Right atrium auricular region (tissue), 2 donors: ENCODE data around the gene TFPT. TPM values are rescaled to one million over a fixed set of nuclear protein-coding genes. Genes with fewer than 3 reads are reported as not detected.

Source experiments
- DNase-seq: peaks from one replicate; pipeline ENCODE4 v3.0.0-alpha.2; 2019; ENCODE audit warnings: low spot score
- H3K27ac ChIP-seq, 2 donors: fragments of 200-600 bp; sonication (generic); 1 replicate in 1 of 2; 2 replicates in 1 of 2; pipeline ENCODE4 v1.5.1; 2016 to 2019
- H3K27me3 ChIP-seq, 2 donors: fragments of 200-600 bp; sonication (generic); one replicate each; pipeline versions ENCODE4 v1.5.1 to v1.6.0; 2017 to 2019
- H3K36me3 ChIP-seq: fragments of 200-600 bp; sonication (generic); one replicate; pipeline ENCODE4 v1.5.1; 2016
- H3K4me1 ChIP-seq, 2 donors: fragments of 200-600 bp; sonication (generic); one replicate each; pipeline versions ENCODE4 v1.5.1 to v1.6.0; 2017 to 2019
- H3K4me3 ChIP-seq, 2 donors: fragments of 200-600 bp; sonication (generic); 1 replicate in 1 of 2; 2 replicates in 1 of 2; pipeline ENCODE4 v1.5.1; 2017 to 2019; ENCODE audit warnings: mild to moderate bottlenecking in 1 of 2, moderate library complexity in 1 of 2
- H3K9me3 ChIP-seq, 2 donors: fragments of 200-600 bp; sonication (generic); one replicate each; pipeline ENCODE4 v1.5.1; 2019
- total RNA-seq, 2 donors: library from RNA; depleted of rRNA; stranded (reverse); fragments of >200 nt; gene quantifications; one replicate each; pipeline ENCODE4 v1.1.0, GENCODE V29; 2016
- TF ChIP-seq, protein P1 (sequence below), 2 donors: fragments of 200-600 bp; sonication (generic); IDR thresholded peaks; one replicate each; pipeline ENCODE4 v1.5.1; 2019; ENCODE audit warnings: antibody characterized with exemption in 2 of 2

The TFPT gene
- total RNA-seq, 2 donors from 2014 or later, result 10.2 to 19.6 TPM

DNA sequence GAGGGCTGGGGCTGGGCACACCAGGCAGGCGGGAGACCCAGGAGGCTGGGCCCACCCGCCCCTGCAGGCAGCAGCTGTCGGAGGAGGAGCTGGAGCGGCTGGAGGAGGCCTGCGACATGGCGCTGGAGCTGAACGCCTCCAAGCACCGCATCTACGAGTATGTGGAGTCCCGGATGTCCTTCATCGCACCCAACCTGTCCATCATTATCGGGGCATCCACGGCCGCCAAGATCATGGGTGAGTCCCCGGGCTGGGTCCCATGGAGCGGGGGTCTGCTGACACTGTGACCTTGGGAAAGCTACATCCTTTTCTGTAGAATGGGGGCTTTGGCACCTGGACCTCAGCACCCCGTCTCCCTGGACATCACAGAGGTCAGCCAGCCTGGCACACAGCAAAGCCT is 8.2 kb upstream of the TFPT start:
- TF ChIP-seq, protein P1, sequence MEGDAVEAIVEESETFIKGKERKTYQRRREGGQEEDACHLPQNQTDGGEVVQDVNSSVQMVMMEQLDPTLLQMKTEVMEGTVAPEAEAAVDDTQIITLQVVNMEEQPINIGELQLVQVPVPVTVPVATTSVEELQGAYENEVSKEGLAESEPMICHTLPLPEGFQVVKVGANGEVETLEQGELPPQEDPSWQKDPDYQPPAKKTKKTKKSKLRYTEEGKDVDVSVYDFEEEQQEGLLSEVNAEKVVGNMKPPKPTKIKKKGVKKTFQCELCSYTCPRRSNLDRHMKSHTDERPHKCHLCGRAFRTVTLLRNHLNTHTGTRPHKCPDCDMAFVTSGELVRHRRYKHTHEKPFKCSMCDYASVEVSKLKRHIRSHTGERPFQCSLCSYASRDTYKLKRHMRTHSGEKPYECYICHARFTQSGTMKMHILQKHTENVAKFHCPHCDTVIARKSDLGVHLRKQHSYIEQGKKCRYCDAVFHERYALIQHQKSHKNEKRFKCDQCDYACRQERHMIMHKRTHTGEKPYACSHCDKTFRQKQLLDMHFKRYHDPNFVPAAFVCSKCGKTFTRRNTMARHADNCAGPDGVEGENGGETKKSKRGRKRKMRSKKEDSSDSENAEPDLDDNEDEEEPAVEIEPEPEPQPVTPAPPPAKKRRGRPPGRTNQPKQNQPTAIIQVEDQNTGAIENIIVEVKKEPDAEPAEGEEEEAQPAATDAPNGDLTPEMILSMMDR (IDR thresholded peaks at IDR 0.05), result no peak
- Histone ChIP-seq H3K36me3 (peaks cover 90% of the 10 kb centered on the region), H3K27me3 (no peaks in the 10 kb centered on the region), H3K4me1 (no peaks in the 10 kb centered on the region), H3K27ac (no peak overlapping the region), H3K9me3 (no peaks in the 10 kb centered on the region), H3K4me3 (no peak overlapping the region)
- DNase-seq, result no peak

DNA sequence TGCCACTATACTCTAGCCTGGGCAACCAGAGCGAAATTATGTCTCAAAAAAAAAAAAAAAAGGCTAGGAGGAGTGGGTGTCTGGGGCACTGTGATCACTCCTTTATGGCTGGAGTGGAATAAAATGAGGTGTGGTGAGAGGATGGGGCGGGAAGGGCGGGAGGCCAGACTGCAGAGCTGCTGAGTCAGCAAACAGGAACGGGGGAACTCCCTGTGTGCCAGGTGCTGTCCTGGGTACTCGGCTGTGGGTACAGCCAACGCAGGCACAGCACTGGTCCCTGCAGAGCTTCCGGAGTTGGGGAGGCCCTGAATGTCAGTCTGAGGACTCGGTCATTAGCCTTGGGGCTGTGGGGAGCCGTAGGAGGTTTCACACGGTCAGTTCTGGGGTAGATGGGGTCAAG is 5.8 kb upstream of the TFPT start:
- no peak for DNase-seq
- Histone ChIP-seq H3K27ac (no peak overlapping the region), H3K36me3 (peaks cover 73% of the 10 kb centered on the region), H3K27me3 (no peaks in the 10 kb centered on the region), H3K4me1 (peaks cover 0 to 9% of the 10 kb centered on the region in 2 donors), H3K9me3 (no peaks in the 10 kb centered on the region), H3K4me3 (no peak overlapping the region)
- TF ChIP-seq, protein P1 (IDR thresholded peaks at IDR 0.05), result no peak

DNA sequence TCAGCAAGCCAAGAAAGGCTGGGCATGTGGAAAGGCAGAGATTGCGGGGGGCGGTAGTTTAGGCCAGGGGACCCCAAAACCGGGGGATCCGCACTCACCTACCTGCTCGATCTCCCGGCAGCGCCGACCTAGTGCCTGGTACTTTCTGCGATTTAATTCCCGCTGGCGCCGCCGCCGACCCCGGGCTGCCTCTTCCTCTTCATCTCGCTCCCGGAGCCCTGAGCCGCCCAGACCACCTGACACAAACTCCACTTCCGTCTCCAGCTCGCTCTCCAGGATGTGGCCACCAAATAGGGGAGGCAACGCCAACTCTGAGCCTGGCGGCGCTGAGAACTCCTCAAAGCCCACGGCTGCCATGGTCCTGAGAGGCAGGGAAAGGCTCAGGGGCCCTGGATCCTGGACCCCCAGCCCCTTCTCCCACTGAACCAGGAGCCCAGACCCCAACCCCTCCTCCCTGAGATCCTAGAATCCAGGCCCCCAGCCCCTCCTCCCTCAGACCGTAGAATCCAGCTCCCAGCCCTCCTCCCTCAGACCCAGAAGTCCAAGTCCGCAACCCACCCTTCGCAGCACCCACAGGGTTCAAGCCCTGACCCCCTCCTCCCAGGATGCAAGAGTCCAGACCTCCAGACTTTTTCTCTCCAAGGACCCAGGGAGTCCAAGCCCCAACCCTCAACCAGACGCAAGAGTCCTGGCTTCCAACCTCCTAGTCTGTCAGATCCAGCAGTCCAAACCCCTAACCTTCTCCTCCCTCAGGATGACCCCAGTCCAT is 933 bp downstream of the TFPT start:
- H3K9me3 ChIP-seq, result no peaks in the 10 kb centered on the region
- peak overlapping the region; percentile 92 for H3K27ac ChIP-seq
- H3K4me3 ChIP-seq, result peak overlapping the region; percentile 62 to 94
- peaks cover 0 to 29% of the 10 kb centered on the region in 2 donors for H3K4me1 ChIP-seq
- TF ChIP-seq, protein P1 (IDR thresholded peaks at IDR 0.05), result no peak
- H3K36me3 ChIP-seq, result peaks cover 26% of the 10 kb centered on the region
- H3K27me3 ChIP-seq, result no peaks in the 10 kb centered on the region
- DNase-seq, result no peak

DNA sequence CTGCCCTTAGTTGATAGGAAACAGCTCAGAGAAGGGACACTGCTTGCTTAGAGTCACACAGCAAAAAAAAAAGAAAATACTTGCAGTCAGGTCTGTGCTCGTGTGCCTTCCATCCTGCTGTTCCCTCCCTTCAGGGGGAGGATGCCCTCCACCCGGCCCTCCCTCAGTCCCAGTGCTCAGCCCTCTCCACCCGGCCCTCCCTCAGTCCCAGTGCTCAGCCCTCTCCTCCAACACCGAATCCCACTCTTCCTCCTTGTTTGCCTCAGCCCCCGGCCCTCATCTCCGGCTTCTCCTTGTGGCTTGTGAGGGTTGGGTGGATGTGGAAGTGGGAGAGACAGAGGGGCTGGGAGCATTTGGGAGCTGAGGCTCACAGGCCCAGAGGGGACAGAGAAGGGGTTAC is 5.8 kb downstream of the TFPT start:
- Histone ChIP-seq H3K27ac (no peak overlapping the region), H3K27me3 (no peaks in the 10 kb centered on the region), H3K36me3 (peaks cover 55% of the 10 kb centered on the region), H3K4me3 (no peak overlapping the region), H3K4me1 (peaks cover 0 to 12% of the 10 kb centered on the region in 2 donors), H3K9me3 (no peaks in the 10 kb centered on the region)
- DNase-seq, result no peak
- TF ChIP-seq, protein P1 (IDR thresholded peaks at IDR 0.05), result no peak

DNA sequence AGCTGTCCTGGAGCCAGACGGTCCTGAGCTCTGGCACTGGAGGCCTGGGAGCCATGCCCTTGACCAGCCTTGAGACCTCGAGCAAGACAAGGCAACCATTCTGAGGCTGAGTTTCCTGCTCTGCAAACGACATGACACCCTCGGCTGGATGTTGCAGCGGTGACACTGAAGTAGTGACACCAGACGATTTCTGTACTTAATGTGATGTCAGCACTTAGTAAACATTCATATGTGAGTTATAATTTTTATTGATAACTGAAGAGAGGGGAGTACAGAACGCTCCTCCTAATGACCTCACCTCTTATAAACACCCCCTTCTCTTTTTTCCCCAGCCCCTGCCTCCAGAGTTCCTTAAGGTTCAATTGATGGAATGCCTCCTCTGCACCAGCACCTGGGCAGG is 7.0 kb downstream of the TFPT start:
- no peak overlapping the region for H3K4me3 ChIP-seq
- peaks cover 55% of the 10 kb centered on the region for H3K36me3 ChIP-seq
- no peak for DNase-seq
- TF ChIP-seq, protein P1 (IDR thresholded peaks at IDR 0.05), result no peak
- H3K27me3 ChIP-seq, result no peaks in the 10 kb centered on the region
- no peaks in the 10 kb centered on the region for H3K9me3 ChIP-seq
- peaks cover 0 to 5% of the 10 kb centered on the region in 2 donors for H3K4me1 ChIP-seq
- no peak overlapping the region for H3K27ac ChIP-seq
